Endothelial cell of umbilical vein (primary cell): ENCODE results near the gene SMURF1. TPM values are rescaled to one million over a fixed set of nuclear protein-coding genes. Genes with fewer than 3 reads are reported as not detected.

Experiments used
- BruUV-seq: library from RNA; stranded (reverse); fragments of 400-500 nt; replicated peaks from 2 replicates; lab custom pipeline; 2021; lab: Mats Ljungman, UMichigan
- CTCF ChIA-PET: fragments of 300-600, 350-600 bp; sonication (Branson Sonifier 250); formaldehyde crosslinking; loops from one replicate; lab custom pipeline; 2021; ENCODE audit warnings: antibody characterized with exemption, inconsistent platforms; lab: Charles Lee
- POLR2A ChIA-PET: fragments of 300-600, 350-600 bp; sonication (Branson Sonifier 250); formaldehyde crosslinking; loops from one replicate; lab custom pipeline; 2021; ENCODE audit warnings: antibody characterized with exemption, inconsistent platforms; lab: Charles Lee
- DNase-seq: peaks from one replicate; pipeline ENCODE4 v3.0.0-alpha.2; 2011; ENCODE audit warnings: low read depth, low spot score
- FAIRE-seq: peaks from 2 replicates; lab custom pipeline; 2011; peaks lifted over from hg19 to GRCh38; lab: Jason Lieb, UNC
- H2AFZ ChIP-seq: 2 replicates; pipeline ENCODE4 v1.6.0; 2012; ENCODE audit warnings: low read depth, low read length, control low read depth, inconsistent platforms
- H3K27ac ChIP-seq: 2 replicates; pipeline ENCODE4 v1.5.1; 2011; ENCODE audit warnings: low read depth, mild to moderate bottlenecking, control low read depth, low read length, moderate library complexity; ENCODE audit not compliant: insufficient read depth
- H3K27me3 ChIP-seq, 2 experiments: 2 replicates each; pipeline versions ENCODE4 v1.6.0 to v1.6.1; 2011; ENCODE audit warnings: low read length in 2 of 2, mixed read lengths in 1 of 2; ENCODE audit not compliant: control insufficient read depth in 2 of 2, insufficient read depth in 2 of 2
- H3K36me3 ChIP-seq, 2 experiments: 2 replicates in 1 of 2; 3 replicates in 1 of 2; pipeline ENCODE4 v1.5.1; 2011; ENCODE audit warnings: low read length in 2 of 2, mild to moderate bottlenecking in 1 of 2, moderate library complexity in 1 of 2; ENCODE audit not compliant: control insufficient read depth in 2 of 2, insufficient read depth in 2 of 2; ENCODE audit errors: extremely low read depth in 1 of 2
- H3K4me1 ChIP-seq: 3 replicates; pipeline ENCODE4 v1.5.1; 2011; ENCODE audit warnings: mild to moderate bottlenecking, low read length; ENCODE audit not compliant: control insufficient read depth, insufficient read depth; ENCODE audit errors: extremely low read depth
- H3K4me2 ChIP-seq: 2 replicates; pipeline ENCODE4 v1.6.1; 2011; ENCODE audit warnings: low read length, control low read depth, mixed read lengths; ENCODE audit not compliant: insufficient read depth
- H3K4me3 ChIP-seq, 3 experiments: fragments of 200-600 bp in 1 of 3; sonication (generic), shearing (Covaris generic) in 1 of 3; replicated peaks in 1 of 3; 2 replicates each; pipeline ENCODE4 v1.5.1; 2011 to 2016; ENCODE audit warnings: control low read depth in 3 of 3, low read length in 3 of 3, mild to moderate bottlenecking in 2 of 3, inconsistent platforms in 1 of 3, low read depth in 1 of 3, moderate library complexity in 1 of 3; ENCODE audit not compliant: insufficient read depth in 1 of 3
- H3K79me2 ChIP-seq: 2 replicates; pipeline ENCODE4 v1.6.0; 2012; ENCODE audit warnings: low read length, inconsistent platforms; ENCODE audit not compliant: control insufficient read depth, insufficient read depth
- H3K9ac ChIP-seq: replicated peaks from 2 replicates; pipeline ENCODE3; 2011; ENCODE audit warnings: low read length, control low read depth; ENCODE audit not compliant: insufficient read depth; ENCODE audit errors: extremely low read depth
- H3K9me1 ChIP-seq: replicated peaks from 3 replicates; pipeline ENCODE4 v1.6.0; 2011; ENCODE audit warnings: mild to moderate bottlenecking, low read length; ENCODE audit not compliant: control insufficient read depth, insufficient read depth; ENCODE audit errors: extremely low read depth
- H3K9me3 ChIP-seq: replicated peaks from 2 replicates; pipeline ENCODE4 v1.5.1; 2012; ENCODE audit warnings: low read length, inconsistent platforms; ENCODE audit not compliant: control insufficient read depth, insufficient read depth
- H4K20me1 ChIP-seq: replicated peaks from 2 replicates; pipeline ENCODE3; 2011; ENCODE audit warnings: mild to moderate bottlenecking, low read length; ENCODE audit not compliant: control insufficient read depth, insufficient read depth; ENCODE audit errors: extremely low read depth
- GATA2 ChIP-seq: IDR thresholded peaks from 2 replicates; pipeline ENCODE4 v1.7.0; 2011; ENCODE audit warnings: low read depth, mild to moderate bottlenecking, moderate library complexity, mixed read lengths, low read length; ENCODE audit not compliant: insufficient read length, insufficient read depth
- MYC ChIP-seq: IDR thresholded peaks from one replicate; pipeline ENCODE4 v1.6.1; 2011; ENCODE audit warnings: mild to moderate bottlenecking, low read depth, low read length
- POLR2AphosphoS5 ChIP-seq: IDR thresholded peaks from 2 replicates; pipeline ENCODE4 v1.6.1; 2012; ENCODE audit warnings: low read depth, mild to moderate bottlenecking, control low read depth, low read length, moderate library complexity; ENCODE audit not compliant: insufficient read depth
- dilution Hi-C: fragments of 300-500 bp; cut with MboI; formaldehyde crosslinking; loops from one replicate; pipeline ENCODE4 v1.15.0; 2019; ENCODE audit warnings: low sequenced_read_pairs; ENCODE audit not compliant: extremely low pct_ligation_motif_present
- intact Hi-C: fragments of 100-400 bp; cut with micrococcal nuclease; formaldehyde crosslinking; loops from one replicate; pipeline ENCODE4 v1.10.0; 2022
- polyA plus RNA-seq, 4 experiments: library from polyadenylated mRNA; depleted of rRNA in 3 of 4; stranded (reverse) in 3 of 4; unstranded in 1 of 4; fragments of >200 nt; gene quantifications; 2 replicates each; pipeline versions ENCODE4 v1.2.1 to v1.2.3, GENCODE V29; 2011 to 2012; ENCODE audit warnings: missing spikeins in 1 of 4
- total RNA-seq: library from RNA; stranded (reverse); gene quantifications from 2 replicates; pipeline ENCODE4 v1.2.3, GENCODE V29; 2021
- TF ChIP-seq, protein P1 (sequence below): IDR thresholded peaks from 2 replicates; pipeline ENCODE4 v1.6.1; 2011; ENCODE audit not compliant: insufficient read depth, insufficient read length
- TF ChIP-seq, protein P2 (sequence below), 2 donors: IDR thresholded peaks; 1 replicate in 1 of 2; 2 replicates in 1 of 2; pipeline ENCODE4 v1.5.1; 2011; ENCODE audit warnings: low read length in 2 of 2, mild to moderate bottlenecking in 2 of 2, moderate library complexity in 2 of 2, control low read depth in 1 of 2, inconsistent platforms in 1 of 2, low read depth in 1 of 2; ENCODE audit not compliant: insufficient read depth in 1 of 2; ENCODE audit errors: extremely low read depth in 1 of 2

Gene SMURF1
- total and polyA plus RNA-seq, 2 donors (not counting 3 experiments of a cell fraction or from before 2014, with no cell fraction given): 11.5 to 22.8 TPM

DNA sequence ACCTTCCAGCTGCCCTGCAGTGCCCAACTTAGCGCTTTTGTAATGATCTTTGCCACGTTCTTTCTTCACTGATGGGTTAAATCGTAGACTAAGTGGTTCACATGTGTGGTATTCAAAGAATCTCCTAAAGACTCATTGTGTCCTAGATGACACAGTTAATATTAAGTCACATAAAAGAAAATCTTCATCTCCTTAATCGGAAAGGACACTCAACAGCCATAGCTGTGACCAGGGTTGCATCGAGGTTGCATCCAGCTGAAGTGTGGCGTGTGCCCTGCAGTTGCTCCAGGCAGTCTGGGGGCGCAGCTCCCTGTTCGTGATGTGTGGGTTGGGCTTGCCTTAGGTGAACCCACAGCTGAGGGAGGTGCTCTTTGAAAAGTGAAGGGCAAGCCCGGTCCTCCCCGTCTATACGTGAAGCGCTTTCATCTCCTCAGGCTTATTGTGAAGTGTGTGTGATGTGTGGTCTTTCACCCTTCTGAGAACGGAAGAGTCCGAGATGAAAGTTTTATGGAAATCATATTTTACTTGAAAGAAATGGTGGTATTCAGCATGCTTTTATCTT is 142.9 kb downstream of the SMURF1 start:
- no peaks in the 10 kb centered on the region for H3K27me3 ChIP-seq
- no peak overlapping the region for H3K4me3 ChIP-seq
- DNase-seq: no peak
- intact Hi-C loops: no loop called here
- no peak overlapping the region for H2AFZ ChIP-seq
- no peak for FAIRE-seq
- no peaks in the 10 kb centered on the region for H3K79me2 ChIP-seq
- ChIA-PET POLR2A (no interaction called here), CTCF (no interaction called here)
- H3K4me2 ChIP-seq: no peak overlapping the region
- no peaks in the 10 kb centered on the region for H3K9me3 ChIP-seq
- no peak overlapping the region for H3K9ac ChIP-seq
- H3K9me1 ChIP-seq: no peaks in the 10 kb centered on the region
- dilution Hi-C loops: no loop called here
- H3K4me1 ChIP-seq: no peaks in the 10 kb centered on the region
- H4K20me1 ChIP-seq: no peaks in the 10 kb centered on the region
- H3K27ac ChIP-seq: no peak overlapping the region
- BruUV-seq: no TSS peak
- TF ChIP-seq GATA2 (no peak), POLR2AphosphoS5 (no peak), MYC (no peak)
- TF ChIP-seq, protein P1, sequence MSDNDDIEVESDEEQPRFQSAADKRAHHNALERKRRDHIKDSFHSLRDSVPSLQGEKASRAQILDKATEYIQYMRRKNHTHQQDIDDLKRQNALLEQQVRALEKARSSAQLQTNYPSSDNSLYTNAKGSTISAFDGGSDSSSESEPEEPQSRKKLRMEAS: no peak
- TF ChIP-seq, protein P2, sequence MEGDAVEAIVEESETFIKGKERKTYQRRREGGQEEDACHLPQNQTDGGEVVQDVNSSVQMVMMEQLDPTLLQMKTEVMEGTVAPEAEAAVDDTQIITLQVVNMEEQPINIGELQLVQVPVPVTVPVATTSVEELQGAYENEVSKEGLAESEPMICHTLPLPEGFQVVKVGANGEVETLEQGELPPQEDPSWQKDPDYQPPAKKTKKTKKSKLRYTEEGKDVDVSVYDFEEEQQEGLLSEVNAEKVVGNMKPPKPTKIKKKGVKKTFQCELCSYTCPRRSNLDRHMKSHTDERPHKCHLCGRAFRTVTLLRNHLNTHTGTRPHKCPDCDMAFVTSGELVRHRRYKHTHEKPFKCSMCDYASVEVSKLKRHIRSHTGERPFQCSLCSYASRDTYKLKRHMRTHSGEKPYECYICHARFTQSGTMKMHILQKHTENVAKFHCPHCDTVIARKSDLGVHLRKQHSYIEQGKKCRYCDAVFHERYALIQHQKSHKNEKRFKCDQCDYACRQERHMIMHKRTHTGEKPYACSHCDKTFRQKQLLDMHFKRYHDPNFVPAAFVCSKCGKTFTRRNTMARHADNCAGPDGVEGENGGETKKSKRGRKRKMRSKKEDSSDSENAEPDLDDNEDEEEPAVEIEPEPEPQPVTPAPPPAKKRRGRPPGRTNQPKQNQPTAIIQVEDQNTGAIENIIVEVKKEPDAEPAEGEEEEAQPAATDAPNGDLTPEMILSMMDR (IDR thresholded peaks at IDR 0.05; ENCODE audit: extremely low read depth in 1 of 2, insufficient read depth in 1 of 2, low read depth in 1 of 2, low read length in 2 of 2): no peak
- peaks cover 11 to 51% of the 10 kb centered on the region in 2 experiments for H3K36me3 ChIP-seq
